ENCODE measurements around the gene CACNB1.
"Not testable (repeated sequence)": the region's sequence is repeated elsewhere in the genome, so short reads cannot be mapped to it uniquely, and the experiment has no call there.

The CACNB1 gene

DNA sequence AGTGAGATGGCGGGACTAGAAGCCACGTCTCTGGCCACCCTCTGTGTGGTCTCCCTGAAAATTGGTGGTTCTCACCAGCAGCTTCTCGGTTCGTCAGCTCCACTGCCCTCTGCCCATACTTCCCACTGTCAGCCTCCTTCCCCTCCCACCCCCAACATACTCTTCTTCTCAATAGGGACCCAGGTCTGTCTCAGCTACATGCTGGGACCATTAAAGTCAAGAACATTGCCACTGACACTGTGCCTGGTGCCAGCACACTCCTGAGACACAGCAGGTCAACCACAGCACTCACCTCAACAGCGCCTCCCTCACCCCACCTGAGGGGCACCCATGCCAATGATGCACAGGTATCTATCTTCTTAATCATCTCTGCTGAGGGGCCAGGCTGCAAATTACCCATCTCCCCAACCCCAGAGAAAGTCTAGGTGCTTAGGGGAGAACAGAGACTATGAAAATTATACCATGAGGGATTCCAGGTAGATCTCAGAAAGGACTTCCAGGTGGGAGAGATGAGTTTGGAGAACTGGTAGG lies 47.3 kb downstream of the CACNB1 start:
- no peak for DNase-seq

DNA sequence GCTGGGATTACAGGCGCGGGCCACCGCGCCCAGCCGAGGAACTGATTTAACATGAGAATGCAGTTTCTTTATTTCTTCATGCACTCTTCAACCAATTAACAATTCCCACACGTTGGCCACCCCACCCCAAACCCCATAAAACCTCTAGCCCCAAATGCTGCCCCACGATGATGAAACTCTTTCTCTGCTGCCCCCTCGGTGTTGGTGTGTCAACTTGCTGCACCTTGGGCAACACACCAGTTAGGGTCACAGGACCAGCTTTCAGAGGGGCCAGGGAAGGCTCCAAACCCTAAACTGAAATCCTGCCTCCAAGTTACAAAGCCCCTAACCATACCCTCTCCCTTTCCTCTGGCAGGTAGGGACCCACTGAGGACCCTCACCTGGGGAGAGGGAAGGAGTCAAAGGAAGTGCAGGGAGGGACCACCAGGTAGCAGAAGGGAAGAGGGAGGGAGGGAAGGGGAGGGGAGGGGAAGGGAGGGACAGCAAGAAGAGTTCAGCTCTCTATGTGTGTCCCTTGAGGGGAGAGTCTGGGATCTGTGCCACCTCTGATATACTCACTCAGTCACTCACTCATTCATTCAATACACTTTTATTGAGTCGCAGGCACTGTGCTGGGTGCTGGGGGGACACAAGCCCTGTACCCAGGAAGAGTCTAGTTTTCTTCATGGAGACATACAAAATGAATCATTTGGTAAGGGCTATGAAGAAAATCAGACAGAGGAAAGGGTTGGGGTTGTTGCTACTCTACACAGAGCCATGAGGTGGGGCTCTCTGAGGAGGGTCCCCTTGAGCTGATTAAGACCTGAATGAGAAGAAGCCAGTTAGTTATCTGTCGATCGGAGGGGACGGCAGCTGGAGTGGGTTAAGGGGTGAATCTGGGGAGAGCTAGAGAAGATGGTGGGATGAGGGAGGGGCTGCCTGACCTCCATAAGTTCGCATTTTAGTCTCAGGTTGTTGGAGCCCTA lies 50.0 kb downstream of the CACNB1 start:
- DNase-seq, result no peak

DNA sequence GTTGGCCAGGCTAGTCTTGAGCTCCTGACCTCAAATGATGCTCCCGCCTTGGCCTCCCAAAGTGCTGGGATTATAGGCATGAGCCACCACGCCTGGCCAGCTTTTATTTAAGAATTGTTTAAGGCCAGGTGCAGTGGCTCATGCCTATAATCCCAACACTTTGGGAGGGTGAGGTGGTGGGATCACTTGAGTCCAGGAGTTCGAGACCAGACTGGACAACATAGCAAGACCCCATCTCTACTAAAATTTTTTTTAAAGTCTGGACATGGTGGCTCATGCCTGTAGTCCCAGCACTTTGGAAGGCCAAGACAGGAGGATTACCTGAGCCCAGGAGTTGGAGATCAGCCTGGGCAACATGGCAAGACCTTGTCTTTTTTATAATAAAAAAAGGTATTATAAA lies 51.2 kb downstream of the CACNB1 start:
- DNase-seq, result no peak

DNA sequence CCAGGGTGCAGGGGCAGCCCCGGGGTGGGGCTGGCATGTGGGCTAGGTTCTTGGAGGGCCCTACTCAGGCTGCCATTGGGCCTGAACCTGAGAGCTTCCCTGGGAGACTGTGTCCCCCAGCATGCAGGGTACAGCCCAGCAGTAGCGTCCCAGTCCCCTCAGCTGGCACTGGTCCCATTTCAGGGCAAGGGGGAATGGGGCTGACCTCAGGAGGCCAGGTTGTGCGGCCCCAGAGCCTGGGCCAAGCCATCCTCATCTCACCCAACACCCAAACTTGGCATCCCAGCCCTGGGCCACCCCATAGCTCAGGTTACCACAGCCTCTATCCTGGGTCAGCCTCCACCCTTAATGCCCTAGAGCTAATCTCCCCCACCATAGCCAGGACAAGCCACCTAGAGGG lies 52.3 kb downstream of the CACNB1 start:
- DNase-seq, result no peak

DNA sequence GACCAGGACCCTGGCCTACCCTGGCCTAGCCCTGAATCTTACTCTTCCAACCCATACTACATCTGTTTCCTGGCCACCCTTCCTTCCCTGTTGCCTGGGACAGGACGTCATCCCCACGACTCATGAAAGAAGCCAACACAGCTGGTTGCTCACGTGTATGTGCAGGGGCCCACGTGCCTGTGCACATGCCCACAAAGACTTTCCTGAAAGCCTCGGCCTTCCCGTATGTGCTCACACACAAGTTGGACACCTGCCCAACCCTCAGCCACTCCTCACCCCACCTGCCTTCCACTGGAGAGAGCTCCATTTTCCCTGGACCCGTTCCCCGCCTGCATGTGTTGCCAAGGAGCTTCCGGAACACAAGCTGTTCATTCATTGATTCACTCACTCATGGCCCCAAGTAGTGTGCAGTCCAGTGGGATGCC lies 53.0 kb downstream of the CACNB1 start:
- DNase-seq, result no peak

DNA sequence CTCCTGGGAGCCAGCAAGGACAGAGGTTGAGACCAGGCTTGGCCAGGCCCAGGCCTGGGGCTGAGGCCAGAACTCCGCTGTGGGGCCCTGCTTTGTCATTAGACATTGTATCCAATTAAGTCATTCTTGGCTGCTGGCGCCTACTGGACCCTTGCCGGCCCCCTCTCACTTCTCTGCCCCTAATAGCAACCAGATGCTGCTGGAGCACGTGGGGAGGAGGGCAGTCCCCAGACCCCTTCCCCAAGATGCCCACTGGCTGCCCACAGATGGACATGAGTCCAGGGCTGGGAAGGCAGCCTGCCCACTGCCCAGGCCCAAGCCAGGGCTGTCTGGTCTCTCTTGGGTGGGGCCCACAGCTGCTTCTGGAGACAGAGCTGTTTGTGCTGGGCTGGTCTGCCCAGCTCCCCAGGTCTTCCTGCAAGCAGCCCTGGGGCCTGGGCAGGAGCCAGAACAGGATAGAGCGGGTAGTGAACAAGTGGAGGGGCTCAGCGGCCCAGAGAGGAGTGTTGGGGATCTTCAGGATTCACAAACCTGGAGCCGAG lies 53.8 kb downstream of the CACNB1 start:
- no peak for DNase-seq

DNA sequence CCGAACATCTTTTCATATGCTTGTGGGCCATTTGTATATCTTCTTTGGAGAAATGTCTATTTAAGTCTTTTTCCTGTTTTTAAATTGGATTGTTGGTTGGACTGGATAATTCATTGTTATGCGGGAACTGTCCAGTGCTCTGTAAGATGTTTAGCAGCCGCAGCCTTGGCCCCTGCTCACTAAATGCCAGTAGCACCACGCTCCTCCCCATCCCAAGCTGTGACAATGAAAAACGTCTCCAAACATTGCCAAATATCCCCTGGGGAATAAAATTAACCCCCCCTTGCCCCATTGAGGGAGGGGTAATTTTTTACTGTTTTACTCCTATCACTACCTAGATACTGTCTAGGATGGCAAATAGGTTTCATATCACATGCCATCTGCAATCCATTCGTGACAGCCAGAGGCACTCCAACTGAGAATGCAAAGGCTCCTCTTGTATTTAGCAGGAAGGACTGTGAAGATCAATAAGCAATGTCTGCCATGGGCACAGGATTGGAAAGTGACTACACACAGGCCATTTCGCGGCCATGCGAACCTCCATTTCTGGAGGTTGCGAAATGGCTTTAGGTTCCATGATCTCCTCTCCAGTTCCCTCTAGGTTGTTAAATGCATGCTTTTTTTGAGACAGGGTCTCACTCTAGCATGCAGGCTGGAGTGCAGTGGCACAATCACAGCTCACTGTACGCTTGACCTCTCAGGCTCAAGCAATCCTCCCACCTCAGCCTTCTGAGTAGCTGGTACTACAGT lies 55.4 kb downstream of the CACNB1 start:
- no peak for DNase-seq

DNA sequence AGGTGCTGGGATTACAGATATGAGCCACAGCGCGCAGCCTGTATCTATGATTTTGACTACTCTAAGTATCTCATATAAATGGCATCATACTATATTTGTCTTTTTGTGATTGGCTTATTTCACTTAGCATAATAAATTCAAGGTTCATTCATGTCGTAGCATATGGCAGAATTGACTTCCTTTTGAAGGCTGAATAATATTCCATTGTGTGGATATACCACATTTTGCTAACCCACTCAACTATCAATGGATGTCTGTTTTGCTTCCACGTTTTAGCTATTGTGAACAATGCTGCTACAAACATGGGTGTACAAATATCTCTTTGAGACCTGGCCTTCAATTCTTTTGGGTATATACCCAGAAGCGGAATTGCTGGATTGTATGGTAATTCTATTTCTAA lies 56.2 kb downstream of the CACNB1 start:
- DNase-seq, result no peak

DNA sequence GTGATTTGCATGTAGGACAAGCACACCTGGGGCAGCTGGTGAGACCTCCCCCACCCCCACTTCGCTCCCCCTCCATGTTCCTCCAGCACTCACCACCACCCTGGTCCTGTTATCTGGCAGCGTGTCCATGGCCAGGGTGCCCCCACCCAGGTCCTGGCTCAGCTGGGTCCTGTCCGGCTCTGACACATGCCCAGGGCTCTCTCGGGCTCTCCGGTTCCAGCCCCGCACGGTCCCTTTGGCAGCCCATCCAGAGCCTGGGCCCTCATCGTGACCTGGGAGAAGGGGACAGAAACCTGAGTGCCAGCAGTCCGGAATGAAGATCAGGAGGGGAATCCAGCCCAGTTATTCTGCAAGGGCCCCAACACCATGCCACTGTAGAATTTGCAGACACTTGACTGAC lies 57.9 kb downstream of the CACNB1 start:
- no peak for DNase-seq

DNA sequence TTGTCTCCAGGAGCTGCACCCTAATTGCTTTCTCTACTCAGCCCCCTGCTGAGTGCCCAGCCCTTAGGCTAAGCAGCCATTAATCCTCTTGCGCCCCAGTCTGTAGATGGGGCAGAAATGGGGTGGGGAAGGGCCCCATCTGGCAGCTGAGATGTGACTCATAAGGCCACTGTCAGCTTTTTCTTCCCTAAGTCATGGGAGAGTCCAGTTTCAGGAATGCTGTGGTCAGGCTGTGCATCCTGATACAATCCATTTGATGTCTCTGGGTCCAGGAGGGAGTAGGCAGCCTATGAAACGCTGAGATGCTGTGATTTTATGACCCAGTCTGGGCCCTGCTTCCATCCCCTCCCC lies 58.3 kb downstream of the CACNB1 start:
- DNase-seq, result no peak

DNA sequence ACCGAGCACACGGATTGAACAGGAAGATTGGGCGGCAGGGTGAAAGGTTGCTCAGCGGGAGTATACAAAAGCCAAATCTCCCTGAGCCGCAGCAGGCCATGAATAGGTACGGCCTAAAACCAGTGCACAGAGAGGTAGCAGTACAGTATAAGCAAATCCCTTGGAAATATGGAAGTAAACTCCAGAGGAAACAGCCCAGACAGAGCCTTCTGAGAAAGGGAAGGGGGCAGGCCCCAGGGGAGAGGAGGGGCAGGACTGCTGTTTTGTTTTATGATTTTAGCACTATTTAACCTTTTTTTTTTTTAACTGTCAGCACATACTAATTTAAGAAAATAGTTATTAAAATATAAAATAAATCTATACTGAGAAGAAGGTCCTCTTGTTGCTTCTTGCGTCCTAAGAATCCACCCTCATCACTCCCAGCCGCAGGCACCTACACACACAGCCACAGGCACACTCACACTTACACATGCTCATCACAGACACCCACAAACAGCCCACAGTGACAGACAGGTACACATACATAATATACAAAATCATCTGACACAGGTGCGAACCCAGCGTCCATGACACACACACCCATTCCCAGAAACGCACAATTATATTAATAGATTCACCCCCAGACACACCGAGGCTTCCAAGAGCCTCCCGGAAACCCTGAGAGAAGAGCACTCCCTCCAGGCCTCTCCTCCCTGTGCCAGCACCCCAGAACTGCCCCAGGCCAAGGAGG lies 58.9 kb downstream of the CACNB1 start:
- no peak for DNase-seq

DNA sequence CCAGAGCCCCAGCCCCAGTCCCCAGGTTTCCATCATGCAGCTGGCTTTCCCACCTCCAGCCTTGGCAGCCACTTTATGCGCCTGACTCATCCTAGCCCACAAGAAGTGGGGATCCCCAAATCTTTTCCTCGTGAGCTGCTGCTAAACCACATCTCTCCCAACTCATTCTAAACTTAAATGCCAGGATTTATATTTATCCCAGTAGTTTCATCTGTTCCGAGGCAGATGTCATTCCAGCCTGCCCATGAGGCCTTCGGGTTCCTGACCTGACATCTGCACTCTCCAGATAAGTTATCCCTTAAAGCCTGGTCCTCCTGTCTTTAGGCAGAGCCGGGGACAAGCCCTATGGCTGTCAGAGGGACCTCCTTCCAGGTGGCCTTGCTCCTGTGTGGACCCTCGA lies 62.6 kb downstream of the CACNB1 start:
- no peak for DNase-seq

DNA sequence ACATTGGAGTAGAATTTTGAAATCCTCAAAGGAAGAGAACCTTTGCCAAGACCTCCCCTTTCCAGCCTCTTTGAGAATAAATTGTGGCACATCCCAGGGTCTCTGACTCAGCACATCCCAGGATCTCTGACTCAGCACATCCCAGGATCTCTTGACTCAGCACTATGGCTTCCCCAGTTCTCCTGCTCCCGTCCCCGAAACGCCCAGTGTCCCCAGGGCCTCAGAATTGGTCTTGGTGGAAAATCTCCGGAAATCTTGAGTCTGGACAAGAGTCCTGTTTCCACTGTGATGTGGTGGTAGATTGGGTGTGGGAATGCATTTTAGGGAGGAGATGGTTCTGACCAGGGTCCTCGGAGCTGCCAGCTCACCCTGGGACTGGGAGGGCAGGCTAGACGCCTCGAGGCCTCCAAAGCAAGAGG lies 65.3 kb downstream of the CACNB1 start:
- DNase-seq, result no peak

DNA sequence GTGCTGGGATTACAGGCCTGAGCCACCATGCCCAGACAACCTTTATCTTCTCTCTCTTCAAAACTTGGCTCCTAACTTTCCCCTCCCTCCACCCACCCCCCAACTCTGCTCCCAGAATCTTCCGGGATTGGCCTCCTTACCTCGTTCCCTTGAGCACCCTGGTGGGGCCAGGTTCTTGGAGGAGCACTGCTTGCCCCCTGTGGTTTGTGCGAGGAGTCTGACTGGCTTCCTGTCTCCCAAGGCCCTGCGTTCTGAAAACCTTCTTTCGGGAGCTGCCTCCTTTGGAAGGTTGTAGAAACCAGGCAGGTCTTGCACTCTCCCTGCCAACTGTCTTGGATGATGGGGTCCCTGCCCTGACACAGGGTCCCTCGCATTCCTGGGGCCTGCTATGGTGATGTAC lies 65.9 kb downstream of the CACNB1 start:
- no peak for DNase-seq

DNA sequence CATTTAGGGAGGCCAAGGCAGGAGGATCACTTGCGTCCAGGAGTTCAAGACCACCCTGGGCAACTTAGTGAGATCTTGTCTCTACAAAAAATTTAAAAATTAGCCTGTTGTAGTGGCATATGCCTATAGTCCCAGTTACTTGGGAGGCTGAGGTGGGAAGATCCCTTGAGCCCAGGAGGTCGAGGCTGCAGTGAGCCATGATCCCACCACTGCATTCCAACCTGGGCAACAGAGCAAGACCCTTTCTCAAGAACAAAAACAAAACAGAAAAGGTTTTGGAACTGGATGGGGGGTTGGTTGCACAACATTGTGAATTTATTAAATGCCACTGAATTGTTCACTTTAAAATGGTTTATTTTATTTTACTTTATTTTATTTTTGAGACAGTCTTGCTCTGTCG lies 67.3 kb downstream of the CACNB1 start:
- DNase-seq, result no peak

DNA sequence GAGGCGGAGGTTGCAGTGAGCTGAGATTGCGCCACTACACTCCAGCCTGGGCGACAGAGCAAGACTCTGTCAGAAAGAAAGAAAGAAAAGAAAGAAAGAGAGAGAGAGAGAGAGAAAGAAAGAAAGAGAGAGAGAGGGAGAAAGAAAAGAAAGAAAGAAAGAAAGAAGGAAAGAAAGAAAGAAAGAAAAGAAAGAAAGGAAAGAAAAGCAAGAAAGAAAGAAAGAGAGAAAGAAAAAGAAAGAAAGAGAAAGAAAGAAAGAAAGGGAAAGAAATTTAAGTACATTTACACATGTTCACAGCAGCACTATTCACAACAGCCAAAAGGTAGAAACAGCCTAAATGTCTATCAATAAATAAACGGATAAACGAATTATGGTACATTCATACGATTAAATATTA lies 67.9 kb downstream of the CACNB1 start:
- DNase-seq, result not testable (repeated sequence)

DNA sequence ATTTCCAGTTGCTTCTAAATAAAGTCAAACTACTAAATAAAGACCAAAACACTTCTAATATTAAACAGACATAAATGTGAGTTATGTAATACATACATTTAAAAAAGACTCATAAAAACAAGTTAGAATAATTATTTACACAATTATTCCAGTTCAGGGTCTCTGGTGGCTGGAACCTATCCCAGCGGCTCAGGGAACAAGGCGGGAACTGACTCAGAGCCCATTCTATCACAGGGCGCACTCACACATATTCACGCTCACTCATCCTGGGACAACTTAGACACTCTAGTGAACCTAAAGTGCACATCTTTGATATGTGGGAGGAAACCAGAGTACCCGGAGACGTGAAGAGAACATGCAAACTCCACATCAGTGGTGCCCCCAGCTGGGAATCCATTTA lies 71.0 kb downstream of the CACNB1 start:
- DNase-seq, result no peak

DNA sequence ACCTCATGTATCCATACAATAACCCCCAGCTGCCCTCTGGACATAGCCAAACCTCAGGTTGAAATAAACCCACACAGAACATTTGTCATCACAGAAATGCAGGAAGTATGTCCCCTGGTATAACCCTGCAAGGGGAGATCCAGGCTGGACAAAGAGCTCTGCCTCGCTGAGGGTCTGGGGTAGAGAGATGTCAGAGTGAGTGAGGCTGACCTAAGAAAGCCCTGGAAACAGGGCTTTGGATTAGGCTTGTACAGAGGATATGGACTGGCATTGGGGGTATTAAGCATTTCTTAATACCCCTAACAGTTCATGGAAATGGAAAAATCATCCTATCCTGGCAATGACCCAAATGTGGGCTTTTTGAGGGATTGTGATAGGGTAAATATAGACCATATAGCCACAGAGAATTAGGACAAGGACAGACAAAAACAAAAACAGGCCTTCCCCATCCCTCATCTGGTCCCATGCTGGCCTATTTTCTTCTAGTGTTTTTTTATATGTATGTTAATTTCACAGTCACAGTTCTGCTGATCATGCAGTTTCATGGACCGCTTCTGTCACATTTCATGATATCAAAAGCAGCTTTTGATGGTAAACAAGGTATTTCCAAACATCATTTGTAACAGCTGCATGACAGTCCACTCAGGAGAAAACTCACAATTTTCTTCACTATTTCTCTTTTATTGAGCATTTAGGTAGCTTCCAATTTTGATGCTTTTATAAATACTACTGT lies 72.2 kb downstream of the CACNB1 start:
- no peak for DNase-seq

DNA sequence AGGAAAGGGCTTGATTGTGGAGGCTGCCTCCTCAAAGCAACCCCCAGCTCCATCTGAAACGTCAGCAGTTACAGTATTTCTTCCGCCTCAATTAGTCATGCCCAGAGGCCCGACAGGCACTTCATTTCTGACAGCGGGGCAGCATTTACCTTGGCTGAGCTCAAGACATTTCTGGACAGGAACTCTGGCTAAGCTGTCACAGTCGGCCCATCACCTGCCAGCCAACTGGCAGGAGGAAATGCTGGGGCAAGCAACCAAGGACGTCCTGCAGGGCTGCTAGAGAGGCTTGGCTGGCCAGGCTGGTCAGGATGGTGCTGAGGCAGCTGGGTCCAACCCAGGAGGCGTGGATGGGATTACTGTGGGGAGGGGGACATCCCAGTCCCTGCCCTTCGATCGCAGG lies 73.8 kb downstream of the CACNB1 start:
- no peak for DNase-seq
